GM19099 (cell line): ENCODE results near the gene NTPCR.

Source experiments
- POLR2A ChIP-seq: IDR thresholded peaks from 3 replicates; pipeline ENCODE4 v1.6.1; 2011; ENCODE audit warnings: low read depth; ENCODE audit not compliant: insufficient read length; ENCODE audit errors: extremely low read depth

Gene NTPCR

GRCh38 chr1:232973652-232974611 is 23.5 kb downstream of the NTPCR start:
- no peak for TF ChIP-seq POLR2A

- no peak for TF ChIP-seq POLR2A
Observed at GRCh38 chr1:232974971-232975370, 24.6 kb downstream of the NTPCR start.

- TF ChIP-seq POLR2A: no peak
Observed at GRCh38 chr1:232978091-232978634, 27.8 kb downstream of the NTPCR start.

- no peak for TF ChIP-seq POLR2A
Observed at GRCh38 chr1:232978815-232979214, 28.4 kb downstream of the NTPCR start.

GRCh38 chr1:232979558-232979957 is 29.1 kb downstream of the NTPCR start:
- no peak for TF ChIP-seq POLR2A

- no peak for TF ChIP-seq POLR2A
Observed at GRCh38 chr1:232980355-232980978, 30.1 kb downstream of the NTPCR start.

GRCh38 chr1:232980986-232981560 is 30.7 kb downstream of the NTPCR start:
- no peak for TF ChIP-seq POLR2A

- TF ChIP-seq POLR2A: no peak
Observed at GRCh38 chr1:232982238-232982944, 32.0 kb downstream of the NTPCR start.

- TF ChIP-seq POLR2A: no peak
Observed at GRCh38 chr1:232983375-232983774, 33.0 kb downstream of the NTPCR start.

GRCh38 chr1:232983817-232984567 is 33.6 kb downstream of the NTPCR start:
- TF ChIP-seq POLR2A: no peak

- TF ChIP-seq POLR2A: no peak
Observed at GRCh38 chr1:232984577-232985425, 34.4 kb downstream of the NTPCR start.

GRCh38 chr1:232985882-232986526 is 35.6 kb downstream of the NTPCR start:
- TF ChIP-seq POLR2A: no peak

GRCh38 chr1:232986527-232986922 is 36.1 kb downstream of the NTPCR start:
- TF ChIP-seq POLR2A: no peak

GRCh38 chr1:232987046-232987773 is 36.8 kb downstream of the NTPCR start:
- no peak for TF ChIP-seq POLR2A
